NCI-H2081 treated with DMSO at 0.1 percent for 48 hours (cell line): ENCODE data around the gene ITGA4.
A peak's percentile ranks its signal among the peaks of the same experiment; 100 is the strongest.

ENCODE experiments used
- DNase-seq: peaks from one replicate; lab custom pipeline; 2025; lab: John Stamatoyannopoulos, UW

Gene ITGA4

DNA sequence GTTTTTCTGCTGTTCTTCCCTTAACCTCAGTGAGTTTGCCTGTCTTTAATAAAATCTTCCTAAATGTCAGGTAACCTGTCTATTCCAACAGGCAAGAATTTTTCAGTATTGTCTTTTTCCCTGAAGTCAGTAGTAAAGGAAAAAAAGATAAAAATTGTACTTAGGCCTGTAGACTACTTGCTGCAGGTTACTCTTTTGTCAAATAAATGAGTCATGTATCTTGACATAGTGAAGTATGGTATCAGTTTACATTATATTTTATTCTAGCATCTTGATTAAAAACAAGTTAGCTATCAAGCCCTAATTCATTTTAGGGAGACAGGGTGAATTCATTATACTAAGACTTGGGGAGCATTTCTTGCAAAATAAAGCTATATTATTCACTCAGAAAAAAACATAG is 59.8 kb downstream of the ITGA4 start:
- no peak for DNase-seq

DNA sequence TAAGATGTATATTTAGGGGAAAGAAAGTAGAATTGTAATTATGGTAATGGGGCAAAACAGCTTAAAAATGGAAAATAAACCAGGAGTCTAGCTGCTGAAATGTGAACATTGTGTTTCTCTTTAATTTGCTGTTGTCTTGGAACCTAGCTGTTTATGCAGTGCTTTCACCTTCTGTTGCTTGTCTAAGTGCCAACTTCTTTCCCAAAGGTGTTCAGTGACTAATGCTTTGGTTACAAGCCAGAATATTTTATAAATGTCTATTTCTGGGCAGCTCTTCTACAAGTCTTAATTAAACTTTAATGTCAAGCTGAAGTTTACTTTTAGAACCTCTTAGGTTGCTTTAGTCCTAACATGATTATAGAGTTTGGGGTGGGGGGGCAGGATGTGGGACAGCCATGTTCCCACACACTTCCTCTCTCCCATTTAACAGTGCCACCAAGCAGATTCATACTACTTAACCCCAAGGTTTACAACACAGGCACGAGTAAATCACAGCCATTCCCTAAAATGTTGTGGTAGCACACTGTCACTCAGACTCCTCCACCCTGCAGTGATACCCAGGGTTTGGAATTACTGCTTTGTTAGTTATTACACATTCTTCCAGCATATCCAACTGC is 60.6 kb downstream of the ITGA4 start:
- no peak for DNase-seq

DNA sequence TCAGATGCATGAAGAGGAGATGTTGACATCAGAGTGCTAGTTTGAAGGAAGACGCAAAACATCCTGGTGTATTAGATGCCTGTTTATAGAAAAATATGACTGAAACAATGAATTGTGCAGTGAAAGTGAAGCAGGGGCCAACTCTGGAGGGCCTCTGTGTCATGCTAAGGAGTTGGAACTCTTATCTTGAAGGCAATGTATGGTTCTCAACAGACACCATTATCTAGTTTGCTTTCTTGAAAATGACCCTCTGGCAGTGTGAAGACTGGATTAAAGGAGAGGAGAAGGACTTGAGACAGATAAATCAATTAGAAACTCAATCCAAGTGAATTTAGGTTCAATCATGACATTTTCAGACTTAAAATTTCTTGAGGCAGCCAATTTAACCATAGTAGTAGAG is 63.1 kb downstream of the ITGA4 start:
- DNase-seq = no peak

DNA sequence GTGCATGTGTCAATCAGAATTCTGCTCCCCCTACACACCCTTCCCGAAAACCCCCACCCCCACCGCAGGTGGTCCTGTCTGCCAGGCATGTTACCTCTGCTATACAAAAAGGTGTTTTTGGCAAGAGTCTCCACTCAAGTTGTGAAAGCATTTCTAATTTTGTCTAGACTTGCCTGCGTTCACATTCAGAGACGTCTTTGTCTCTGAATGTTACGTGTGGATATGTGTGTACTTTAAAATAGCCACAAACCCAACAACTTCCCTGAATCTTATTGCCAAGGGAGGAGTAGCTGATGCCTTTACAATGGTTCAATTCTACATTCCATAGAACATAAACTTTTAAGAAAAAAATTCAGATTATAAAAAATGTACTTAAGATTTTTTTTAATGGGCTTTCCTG is 66.6 kb downstream of the ITGA4 start:
- DNase-seq = no peak

DNA sequence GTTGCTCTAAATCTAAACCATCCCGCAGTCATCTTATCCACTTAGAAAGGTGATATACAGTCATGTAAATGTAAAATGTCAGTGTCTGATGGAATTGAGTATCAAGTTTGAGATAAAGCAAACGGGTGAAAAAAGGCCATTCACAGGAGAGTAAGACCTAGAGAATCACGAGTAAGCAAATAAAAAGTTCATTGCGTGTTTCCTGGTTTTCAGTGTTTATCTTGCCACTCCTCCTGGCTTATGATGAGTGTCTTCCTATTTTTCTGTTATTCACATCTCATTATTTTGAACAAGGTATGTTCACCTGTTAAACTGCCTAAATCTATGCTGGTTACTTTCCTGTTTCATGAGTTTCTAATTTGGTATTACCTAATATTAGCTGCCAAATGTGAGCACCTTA is 68.8 kb downstream of the ITGA4 start:
- DNase-seq = no peak

DNA sequence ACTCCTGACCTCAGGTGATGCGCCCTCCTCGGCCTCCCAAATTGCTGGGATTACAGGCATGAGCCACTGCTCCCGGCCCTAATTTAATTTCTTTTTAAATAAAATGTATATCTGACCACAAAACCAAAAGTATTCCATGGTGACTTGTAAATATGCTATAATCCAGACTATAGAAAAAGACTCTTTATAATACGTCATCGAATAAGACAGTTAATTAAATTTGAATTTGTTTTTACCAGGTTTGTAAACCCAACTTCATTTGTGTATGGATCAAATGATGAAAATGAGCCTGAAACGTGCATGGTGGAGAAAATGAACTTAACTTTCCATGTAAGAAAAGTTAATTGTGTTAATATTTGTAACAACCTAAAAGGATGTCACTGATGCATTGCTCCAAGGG is 69.9 kb downstream of the ITGA4 start:
- DNase-seq = no peak

DNA sequence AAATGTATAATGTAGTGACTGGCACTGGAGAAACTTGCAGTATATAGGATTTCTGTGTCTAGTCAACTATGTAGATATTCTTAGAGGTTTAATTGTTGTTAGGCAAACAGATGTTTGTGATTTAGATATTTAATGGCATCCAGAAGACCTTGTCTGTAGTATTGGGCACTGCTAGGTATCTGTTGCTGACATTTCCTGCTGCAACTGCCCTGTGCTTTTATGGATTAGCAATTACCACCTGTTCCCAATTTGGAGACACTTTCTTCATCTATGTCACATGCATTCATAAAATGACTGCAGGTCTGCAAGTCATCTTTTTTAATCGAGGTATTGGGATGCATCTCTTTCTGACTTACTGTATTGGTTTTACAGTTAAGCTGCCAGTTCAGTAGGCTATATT is 71.3 kb downstream of the ITGA4 start:
- no peak for DNase-seq

DNA sequence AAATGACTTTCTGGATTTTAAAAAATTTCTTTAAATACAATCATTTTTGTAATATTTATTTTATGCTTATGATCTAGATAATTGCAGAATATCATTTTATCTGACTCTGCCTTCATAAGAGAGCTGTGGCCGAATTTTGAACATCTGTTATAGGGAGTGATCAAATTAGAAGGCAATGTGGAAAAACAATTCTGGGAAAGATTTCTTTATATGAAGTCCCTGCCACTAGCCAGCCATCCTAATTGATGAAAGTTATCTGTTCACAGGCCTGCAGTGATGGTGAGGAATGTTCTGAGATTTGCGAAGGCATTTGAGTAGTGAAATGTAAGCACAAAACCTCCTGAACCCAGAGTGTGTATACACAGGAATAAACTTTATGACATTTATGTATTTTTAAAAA is 79.5 kb downstream of the ITGA4 start:
- DNase-seq = no peak

DNA sequence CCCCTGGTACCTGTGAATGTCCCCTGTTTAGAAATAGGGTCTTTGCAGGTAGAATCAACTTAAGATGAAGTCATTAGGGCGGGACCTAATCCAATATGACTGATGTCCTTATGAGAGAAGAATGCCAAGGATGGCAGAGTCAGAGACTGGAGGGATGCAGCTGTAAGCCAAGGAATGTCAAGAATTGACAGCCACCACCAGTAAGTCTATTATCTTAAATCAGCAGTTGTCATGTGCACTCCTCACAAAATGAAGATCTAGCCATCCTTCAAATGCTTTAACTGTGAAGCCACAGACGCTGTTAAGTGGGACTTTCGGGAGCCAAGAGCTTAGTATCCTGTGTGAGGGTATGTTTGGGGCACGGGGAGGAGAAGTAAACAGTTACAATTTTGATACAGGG is 83.2 kb downstream of the ITGA4 start:
- no peak for DNase-seq

DNA sequence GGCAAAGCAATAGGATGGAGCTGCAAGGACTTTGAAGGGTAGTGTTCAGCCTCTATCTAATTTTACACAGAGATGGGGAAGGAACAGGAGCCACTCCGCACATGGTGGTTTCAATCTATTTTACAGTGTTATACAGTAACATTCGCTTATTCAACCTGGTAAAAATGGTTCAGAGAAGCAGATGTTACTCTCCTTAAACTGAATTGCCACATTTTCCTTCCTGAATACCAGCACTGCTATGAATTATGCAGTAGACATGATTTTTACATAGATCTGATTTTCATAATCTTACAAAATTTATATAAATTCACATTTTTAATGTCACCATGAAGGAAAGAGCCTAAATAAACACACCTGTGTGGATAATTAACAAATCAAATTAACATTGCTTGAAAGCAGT is 85.0 kb downstream of the ITGA4 start:
- no peak for DNase-seq

DNA sequence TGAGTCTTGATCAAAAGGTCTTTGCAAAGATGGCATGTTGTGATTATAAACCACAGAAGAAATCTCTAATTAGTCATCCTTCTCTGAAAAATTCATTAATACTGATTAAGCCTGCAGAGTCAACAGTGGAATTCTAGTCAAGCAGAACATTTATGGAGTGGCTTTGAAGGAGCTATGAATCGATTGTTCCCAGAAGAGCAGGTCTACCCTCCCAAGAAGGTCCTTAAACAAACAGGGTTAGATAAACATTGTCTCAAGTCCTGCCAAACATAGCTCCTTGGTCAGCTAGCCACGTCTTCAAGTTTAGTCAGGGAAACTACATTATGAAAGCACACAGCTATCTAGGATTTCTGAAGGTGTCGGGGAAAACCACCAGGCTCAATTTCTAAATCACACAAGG is 88.9 kb downstream of the ITGA4 start:
- no peak for DNase-seq

DNA sequence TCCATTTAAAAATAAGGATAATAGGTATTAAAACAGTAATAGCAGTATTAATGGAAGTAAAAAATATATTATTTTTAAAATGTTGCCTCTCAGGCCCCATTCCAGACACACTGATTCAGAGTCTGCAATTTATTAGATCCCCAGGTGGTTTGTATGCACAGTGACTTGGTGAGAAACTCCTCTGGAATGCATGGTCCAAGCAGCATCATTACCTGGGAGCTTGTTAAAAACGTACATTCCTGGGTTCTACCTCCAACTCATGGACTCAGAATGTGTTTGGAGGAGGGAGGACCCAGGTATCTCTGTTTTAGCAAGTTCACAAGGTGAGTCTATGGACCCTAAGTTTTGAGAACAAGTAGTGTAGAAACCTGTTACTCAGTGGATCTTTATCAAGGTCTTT is 95.6 kb downstream of the ITGA4 start:
- DNase-seq = no peak

DNA sequence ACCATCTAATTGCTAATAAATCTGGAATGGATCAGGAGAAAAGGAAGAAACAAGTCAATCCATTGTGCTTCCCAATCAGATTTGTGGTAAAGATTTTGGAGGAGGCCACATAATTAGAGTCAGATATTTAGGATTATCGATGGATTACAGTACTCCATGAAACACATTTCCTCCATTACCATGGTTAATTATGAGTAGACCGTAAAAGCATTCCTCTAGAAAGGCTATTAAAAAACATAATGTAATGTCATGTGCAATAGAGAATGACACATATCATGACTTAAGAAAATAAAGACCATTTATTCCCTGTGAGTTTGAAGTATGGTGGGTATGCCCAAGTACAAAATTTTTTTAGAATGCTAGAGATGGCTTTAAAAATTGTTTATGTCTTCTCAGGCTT is 96.1 kb downstream of the ITGA4 start:
- no peak for DNase-seq

DNA sequence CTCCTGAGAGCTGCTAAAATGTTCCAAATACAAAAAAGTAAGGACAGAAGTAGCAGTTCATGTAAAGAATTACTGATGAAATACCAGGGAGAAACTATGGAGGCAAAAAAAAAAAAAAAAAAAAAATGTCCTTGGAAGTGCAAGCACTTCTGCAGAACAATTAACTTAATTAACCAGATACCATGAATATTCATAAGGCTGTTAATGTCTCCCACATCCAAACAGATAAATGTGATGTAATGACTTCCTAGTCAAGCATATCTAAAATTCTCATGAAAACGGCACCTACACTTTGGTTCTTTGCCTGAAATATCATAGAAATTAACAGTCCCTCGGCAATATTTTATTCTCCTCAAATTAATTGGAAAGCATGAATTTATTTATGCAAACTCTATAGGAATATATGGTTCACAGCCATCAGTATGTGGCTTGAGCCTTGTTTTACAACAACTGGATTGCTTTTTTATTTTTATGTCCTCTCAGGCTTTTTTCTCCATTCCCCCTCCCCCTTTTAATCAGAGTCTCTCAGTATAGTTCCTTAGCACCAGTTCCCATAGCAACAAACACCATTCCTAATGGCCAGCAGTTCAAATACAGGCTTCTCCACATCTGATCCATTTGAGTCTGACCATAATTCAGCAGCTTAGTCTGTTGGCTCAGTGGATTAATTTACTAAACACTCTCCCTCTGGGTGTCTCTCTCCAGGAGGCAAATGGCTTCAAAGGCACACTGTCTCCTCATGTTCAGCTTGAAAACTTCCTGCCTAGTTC is 97.1 kb downstream of the ITGA4 start:
- DNase-seq = peak; percentile 77

DNA sequence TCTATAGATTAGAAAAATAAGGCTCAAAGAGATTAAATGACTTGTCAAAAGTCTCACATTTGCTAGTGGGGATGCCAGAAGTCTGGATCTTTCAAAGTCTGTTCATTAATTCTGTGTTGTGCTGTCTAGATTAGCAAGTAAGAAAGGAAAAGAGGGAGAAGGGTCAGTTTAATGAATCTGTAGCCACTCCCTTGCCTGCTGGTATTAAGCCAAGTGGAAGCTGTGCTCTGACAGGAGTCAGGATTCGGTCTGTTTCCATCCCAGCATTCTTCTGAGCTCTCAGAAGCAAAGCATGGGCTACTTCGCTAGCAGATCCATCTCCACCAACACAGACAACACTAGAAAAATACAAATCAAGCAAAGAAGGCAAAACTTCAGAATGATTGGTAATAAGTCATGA is 101.2 kb downstream of the ITGA4 start:
- no peak for DNase-seq

DNA sequence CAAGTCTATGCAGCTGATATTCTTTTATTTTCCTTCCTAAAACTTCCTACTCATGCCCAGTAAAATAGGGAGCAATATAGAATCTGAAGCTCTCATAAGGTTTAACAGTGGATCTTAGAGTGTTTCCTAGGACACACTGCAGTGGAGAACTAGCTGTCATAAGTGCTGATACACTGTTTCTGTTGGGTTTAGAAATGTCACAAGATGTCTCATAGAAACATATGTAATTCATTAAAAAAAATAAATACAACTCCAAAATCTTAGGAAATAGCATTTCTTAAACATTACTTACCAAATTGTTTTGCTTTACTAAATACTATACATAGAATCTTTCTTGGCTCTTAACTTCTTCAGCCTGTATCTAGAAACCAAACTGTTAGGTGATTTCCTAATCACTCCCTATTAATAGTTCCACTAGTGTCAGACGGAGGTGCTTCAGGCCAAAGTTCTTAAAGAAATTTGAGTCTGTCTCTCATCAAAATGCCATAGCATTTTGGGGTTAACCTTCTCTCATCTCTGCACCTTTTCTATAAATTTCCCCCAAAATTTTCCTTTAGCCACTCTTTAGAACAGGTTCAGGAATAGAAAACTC is 106.0 kb downstream of the ITGA4 start:
- no peak for DNase-seq

DNA sequence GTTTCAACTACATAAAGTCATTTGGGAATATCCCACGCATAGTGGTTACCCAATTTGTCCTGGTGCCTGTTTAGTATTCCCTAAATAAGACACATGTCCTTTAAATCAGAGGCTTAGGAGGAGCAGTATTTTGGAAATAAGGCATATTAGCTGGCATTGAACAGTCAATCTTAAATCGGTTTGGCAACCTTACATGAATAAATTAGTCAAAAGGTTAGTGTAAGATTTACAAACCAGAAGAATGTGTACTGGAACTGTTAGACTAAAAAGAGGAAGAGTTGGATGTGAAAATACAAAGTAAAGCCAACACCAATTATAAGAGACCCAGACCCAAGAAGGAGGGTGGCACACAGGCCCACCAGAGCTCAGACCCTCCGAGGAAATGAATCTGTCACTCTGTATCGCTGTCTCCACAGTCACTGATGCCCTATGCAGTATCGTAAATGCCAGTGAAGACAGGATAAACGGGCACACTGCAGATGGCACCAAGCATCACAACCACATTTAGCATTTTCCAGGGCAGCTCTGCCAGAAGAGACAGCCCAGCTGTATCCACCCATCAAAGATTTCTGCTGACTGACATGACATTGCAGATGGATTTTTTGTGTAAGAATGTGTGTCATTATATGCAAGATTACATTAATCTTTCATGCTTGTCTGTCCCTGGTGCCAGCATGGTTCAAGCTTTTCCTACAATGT is 109.3 kb downstream of the ITGA4 start:
- DNase-seq = no peak

DNA sequence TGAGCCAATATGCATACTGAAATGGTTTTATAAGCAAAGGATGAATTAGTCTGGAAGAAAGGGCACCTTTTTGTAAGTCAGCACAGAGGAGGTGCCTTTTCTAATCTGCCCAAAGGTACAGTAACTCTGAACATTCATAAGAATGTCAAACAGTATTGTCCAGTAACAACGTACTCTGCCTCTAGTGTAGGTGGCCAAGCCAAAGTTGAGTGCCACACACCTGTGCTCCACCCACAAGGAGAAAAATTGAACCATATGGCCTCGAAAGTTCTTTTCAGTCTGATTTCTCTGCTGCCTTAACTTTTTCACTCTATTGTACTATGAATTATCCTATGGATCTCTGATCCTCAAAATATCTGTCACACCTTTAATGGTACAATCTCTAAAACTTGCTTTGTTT is 112.9 kb downstream of the ITGA4 start:
- no peak for DNase-seq

DNA sequence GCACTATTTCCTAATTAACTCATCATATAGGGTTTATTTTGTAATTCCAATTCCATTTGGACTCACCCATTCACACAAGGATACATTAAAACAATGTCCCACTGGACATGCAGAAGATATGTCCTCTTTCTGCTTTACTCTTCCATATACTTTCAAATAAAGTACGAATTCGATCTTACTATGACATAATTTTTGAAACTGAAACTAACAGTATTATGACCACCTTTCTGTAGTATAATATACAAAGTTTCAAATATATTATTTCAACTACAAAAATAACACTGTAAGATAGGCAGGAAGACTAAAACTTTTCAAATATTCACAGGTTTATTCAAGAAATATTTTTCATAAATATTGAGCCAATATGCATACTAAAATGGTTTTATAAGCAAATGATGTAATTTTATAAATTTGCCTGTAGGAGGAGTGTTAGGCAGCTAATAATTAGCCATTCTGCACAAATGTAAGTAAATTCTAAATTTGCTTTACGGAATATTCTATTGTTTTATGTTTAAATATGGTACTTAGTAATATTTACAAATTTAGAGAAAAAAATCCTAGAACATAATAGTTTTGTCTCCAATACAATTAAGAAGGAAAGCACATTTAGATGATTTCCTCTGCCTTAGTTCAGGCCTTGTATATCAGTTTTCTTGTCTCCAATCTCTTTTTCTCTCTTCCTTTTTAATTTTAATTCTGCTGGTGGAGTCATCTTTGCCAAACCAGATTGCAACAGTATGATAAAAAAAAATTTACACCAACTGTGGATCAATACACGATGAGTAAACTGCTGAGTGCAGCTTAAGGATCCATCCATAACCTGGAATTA is 113.9 kb downstream of the ITGA4 start:
- DNase-seq = no peak

DNA sequence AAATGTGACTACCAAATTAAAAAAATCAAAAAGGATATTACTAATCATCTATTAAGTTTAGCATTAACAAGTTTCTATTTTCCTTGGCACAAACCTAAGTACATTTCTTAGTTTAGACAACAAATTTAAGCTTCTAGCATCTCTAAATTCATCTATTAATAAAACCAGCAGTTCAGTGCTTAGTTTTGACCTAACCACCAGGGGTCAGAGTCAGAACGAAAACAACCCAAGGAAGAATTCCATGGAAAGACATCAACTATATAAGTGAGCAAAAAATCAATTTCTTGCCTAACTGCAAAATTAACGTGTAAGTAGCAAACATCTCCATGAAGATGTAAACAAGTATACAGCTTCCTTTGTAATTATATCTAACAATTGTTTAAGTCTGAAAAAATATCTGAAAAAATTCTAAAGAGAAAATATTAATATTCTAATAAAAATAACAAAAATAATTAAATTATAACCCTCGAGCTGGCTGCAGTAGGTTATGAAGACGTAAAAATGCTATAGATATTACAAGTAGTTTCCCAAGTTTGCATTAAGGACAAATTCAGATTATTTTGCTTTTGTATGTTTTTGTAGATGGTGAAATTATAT is 116.1 kb downstream of the ITGA4 start:
- DNase-seq = no peak

DNA sequence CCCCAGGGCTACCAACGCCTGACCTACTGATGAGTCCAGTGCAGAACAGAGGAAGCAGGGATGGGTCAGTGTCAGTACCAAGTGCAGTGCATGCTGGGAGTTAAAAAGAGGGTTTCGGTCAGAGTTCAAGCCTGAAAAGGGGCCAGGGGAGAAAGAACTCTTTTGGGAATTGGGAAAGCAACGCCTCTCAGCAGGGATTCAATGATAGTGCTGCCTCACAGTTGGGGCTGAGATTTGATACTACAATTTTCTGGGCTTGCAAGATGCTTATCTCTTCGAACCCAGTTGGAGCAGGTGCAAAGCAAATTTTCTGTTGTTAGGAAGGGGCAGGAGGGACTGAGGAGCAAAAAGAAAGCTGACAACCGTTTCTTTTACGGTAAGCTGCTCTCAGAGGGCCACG is 117.1 kb downstream of the ITGA4 start:
- peak; percentile 78 for DNase-seq
